Mesendoderm (in vitro differentiated cells): ENCODE measurements around the gene RPS6KB2.
A peak's percentile ranks its signal among the peaks of the same experiment; 100 is the strongest.

ENCODE experiments used
- DNase-seq: peaks from one replicate; pipeline ENCODE4 v3.0.0; 2013
- H2AK5ac ChIP-seq: 2 replicates; pipeline ENCODE4 v1.6.1; 2013; ENCODE audit warnings: low read length, inconsistent platforms
- H2BK120ac ChIP-seq: 2 replicates; pipeline ENCODE4 v1.6.1; 2013; ENCODE audit warnings: low read depth, mild to moderate bottlenecking, low read length, moderate library complexity, mixed read lengths
- H2BK15ac ChIP-seq: replicated peaks from 2 replicates; pipeline ENCODE4 v1.6.1; 2013; ENCODE audit warnings: low read depth, mild to moderate bottlenecking, moderate library complexity
- H2BK5ac ChIP-seq: 2 replicates; pipeline ENCODE4 v1.6.1; 2013; ENCODE audit warnings: low read length, inconsistent platforms
- H3K18ac ChIP-seq: 2 replicates; pipeline ENCODE4 v1.6.1; 2013; ENCODE audit warnings: mild to moderate bottlenecking, low read length, mixed read lengths
- H3K23ac ChIP-seq: one replicate; pipeline ENCODE4 v1.6.1; 2013; ENCODE audit warnings: low read length
- H3K27ac ChIP-seq: 2 replicates; pipeline ENCODE4 v1.5.1; 2013; ENCODE audit warnings: low read depth, mild to moderate bottlenecking, inconsistent platforms, low read length, moderate library complexity
- H3K27me3 ChIP-seq: 2 replicates; pipeline ENCODE4 v1.6.1; 2013; ENCODE audit warnings: low read length, control low read depth, mild to moderate bottlenecking, inconsistent platforms; ENCODE audit not compliant: insufficient read depth, poor library complexity
- H3K36me3 ChIP-seq: 2 replicates; pipeline ENCODE4 v1.6.1; 2013; ENCODE audit warnings: low read length, inconsistent platforms; ENCODE audit not compliant: control insufficient read depth, insufficient read depth
- H3K4ac ChIP-seq: one replicate; pipeline ENCODE4 v1.6.1; 2013; ENCODE audit warnings: low read depth, mild to moderate bottlenecking, low read length, moderate library complexity
- H3K4me1 ChIP-seq: 2 replicates; pipeline ENCODE4 v1.6.1; 2013; ENCODE audit warnings: low read depth, low read length, inconsistent platforms; ENCODE audit not compliant: control insufficient read depth
- H3K4me2 ChIP-seq: 2 replicates; pipeline ENCODE4 v1.6.1; 2013; ENCODE audit warnings: low read length
- H3K4me3 ChIP-seq: 2 replicates; pipeline ENCODE4 v1.5.1; 2013; ENCODE audit warnings: mild to moderate bottlenecking, low read length
- H3K56ac ChIP-seq: one replicate; pipeline ENCODE4 v1.6.1; 2013; ENCODE audit warnings: low read length
- H3K79me1 ChIP-seq: 2 replicates; pipeline ENCODE4 v1.6.1; 2013; ENCODE audit warnings: low read length, inconsistent platforms
- H3K79me2 ChIP-seq: 2 replicates; pipeline ENCODE4 v1.6.1; 2013; ENCODE audit warnings: mild to moderate bottlenecking, low read length; ENCODE audit not compliant: control insufficient read depth, insufficient read depth
- H3K9ac ChIP-seq: 2 replicates; pipeline ENCODE4 v1.6.1; 2013; ENCODE audit warnings: low read length, inconsistent platforms
- H4K5ac ChIP-seq: one replicate; pipeline ENCODE4 v1.6.1; 2013; ENCODE audit warnings: low read length
- H4K8ac ChIP-seq: one replicate; pipeline ENCODE4 v1.6.1; 2013; ENCODE audit warnings: low read depth, mild to moderate bottlenecking, control low read depth, low read length, moderate library complexity
- WGBS: extraction: QIAGEN DNeasy Blood & Tissue Kit; methylation state at CpG from one replicate; pipeline ENCODE4 v1.1.7; 2013; ENCODE audit warnings: low lambda C conversion rate, missing lambda C conversion rate; ENCODE audit not compliant: insufficient coverage; ENCODE audit errors: extremely low coverage; 5-methylcytosine and 5-hydroxymethylcytosine counted together

Gene RPS6KB2

GRCh38 chr11:67440229-67441097 lies 12.2 kb downstream of the RPS6KB2 start:
- Histone ChIP-seq H3K4me1 (peaks cover 2% of the 10 kb centered on the region), H2BK5ac (no peak overlapping the region), H3K79me2 (no peaks in the 10 kb centered on the region), H4K5ac (no peak overlapping the region), H2AK5ac (no peak overlapping the region), H3K18ac (no peak overlapping the region), H3K79me1 (no peaks in the 10 kb centered on the region), H3K4me2 (no peak overlapping the region), H3K9ac (no peak overlapping the region), H3K27ac (no peak overlapping the region), H4K8ac (no peak overlapping the region), H2BK120ac (no peak overlapping the region), H3K23ac (no peak overlapping the region), H3K4me3 (no peak overlapping the region), H3K27me3 (no peaks in the 10 kb centered on the region), H3K4ac (no peak overlapping the region), H2BK15ac (no peak overlapping the region), H3K36me3 (no peaks in the 10 kb centered on the region), H3K56ac (no peak overlapping the region)
- no CpG with 5 or more reads among the region's 17 CpGs for WGBS
- no peak for DNase-seq

DNA sequence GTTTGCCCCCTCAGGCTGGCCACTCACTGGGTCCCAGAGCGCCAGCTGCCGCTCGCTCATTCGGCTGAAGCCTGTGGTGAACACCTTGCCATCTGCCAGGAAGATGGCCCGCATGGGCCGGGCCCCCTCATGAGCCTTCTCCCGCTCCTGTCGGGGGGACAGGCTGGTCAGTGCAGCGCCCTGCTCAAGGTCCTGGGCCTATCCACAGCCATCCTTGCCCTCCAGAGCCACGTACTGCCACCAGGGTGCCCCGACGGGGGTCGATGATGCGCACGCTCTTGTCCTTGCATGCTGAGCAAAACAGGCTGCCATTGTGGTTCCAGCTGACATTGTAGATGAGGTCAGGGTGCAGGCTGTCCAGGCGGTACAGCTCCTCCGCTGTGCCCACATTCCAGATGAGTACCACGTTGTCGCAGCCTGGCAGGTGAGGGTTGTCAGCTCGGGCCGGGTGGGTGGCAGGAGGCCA lies 12.8 kb downstream of the RPS6KB2 start:
- Histone ChIP-seq H3K56ac (no peak overlapping the region), H3K4ac (no peak overlapping the region), H3K79me1 (no peaks in the 10 kb centered on the region), H3K18ac (no peak overlapping the region), H3K23ac (no peak overlapping the region), H2BK5ac (no peak overlapping the region), H3K79me2 (no peaks in the 10 kb centered on the region), H3K4me3 (no peak overlapping the region), H2AK5ac (no peak overlapping the region), H3K9ac (no peak overlapping the region), H4K8ac (no peak overlapping the region), H3K4me1 (peaks cover 2% of the 10 kb centered on the region), H2BK15ac (no peak overlapping the region), H3K36me3 (no peaks in the 10 kb centered on the region), H2BK120ac (no peak overlapping the region), H3K27me3 (no peaks in the 10 kb centered on the region), H3K4me2 (no peak overlapping the region), H4K5ac (no peak overlapping the region), H3K27ac (no peak overlapping the region)
- no CpG with 5 or more reads among the region's 21 CpGs for WGBS
- no peak for DNase-seq

DNA sequence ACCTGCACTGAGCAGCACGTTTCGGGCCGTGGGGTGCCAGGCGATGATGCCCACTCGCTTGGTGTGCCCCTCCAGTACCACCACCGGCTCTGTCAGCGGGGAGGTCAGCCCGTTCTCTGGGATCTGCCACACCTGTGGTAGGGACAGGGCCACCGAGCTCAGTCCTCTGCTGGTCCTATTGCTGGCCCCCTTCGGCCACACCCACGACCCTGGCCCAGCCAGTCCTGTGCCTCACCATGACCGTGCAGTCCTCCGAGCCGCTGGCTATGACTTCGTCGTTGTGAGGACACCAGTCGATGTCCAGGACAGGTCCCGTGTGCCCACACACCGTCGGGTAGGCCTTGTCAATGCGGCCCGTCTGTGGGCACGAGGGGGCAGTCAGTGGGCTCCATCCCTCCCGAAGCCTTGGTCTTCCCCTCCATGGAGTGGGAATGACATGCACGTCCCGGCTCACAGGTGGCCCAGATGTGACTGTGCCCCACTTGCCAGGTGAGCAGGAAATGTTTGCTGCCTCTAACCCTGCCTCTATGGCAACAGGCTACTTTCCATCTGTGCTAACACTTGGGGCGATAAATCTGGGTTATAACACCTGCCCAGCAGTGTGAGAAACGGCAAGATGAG lies 13.5 kb downstream of the RPS6KB2 start:
- Histone ChIP-seq H3K4ac (no peak overlapping the region), H3K18ac (no peak overlapping the region), H3K23ac (no peak overlapping the region), H3K4me1 (no peaks in the 10 kb centered on the region), H3K36me3 (no peaks in the 10 kb centered on the region), H4K5ac (no peak overlapping the region), H2AK5ac (no peak overlapping the region), H3K27me3 (no peaks in the 10 kb centered on the region), H2BK15ac (no peak overlapping the region), H2BK5ac (no peak overlapping the region), H3K79me1 (no peaks in the 10 kb centered on the region), H3K56ac (no peak overlapping the region), H2BK120ac (no peak overlapping the region), H3K27ac (no peak overlapping the region), H4K8ac (no peak overlapping the region), H3K79me2 (no peaks in the 10 kb centered on the region), H3K9ac (no peak overlapping the region), H3K4me2 (no peak overlapping the region), H3K4me3 (no peak overlapping the region)
- no peak for DNase-seq
- no CpG with 5 or more reads among the region's 28 CpGs for WGBS

DNA sequence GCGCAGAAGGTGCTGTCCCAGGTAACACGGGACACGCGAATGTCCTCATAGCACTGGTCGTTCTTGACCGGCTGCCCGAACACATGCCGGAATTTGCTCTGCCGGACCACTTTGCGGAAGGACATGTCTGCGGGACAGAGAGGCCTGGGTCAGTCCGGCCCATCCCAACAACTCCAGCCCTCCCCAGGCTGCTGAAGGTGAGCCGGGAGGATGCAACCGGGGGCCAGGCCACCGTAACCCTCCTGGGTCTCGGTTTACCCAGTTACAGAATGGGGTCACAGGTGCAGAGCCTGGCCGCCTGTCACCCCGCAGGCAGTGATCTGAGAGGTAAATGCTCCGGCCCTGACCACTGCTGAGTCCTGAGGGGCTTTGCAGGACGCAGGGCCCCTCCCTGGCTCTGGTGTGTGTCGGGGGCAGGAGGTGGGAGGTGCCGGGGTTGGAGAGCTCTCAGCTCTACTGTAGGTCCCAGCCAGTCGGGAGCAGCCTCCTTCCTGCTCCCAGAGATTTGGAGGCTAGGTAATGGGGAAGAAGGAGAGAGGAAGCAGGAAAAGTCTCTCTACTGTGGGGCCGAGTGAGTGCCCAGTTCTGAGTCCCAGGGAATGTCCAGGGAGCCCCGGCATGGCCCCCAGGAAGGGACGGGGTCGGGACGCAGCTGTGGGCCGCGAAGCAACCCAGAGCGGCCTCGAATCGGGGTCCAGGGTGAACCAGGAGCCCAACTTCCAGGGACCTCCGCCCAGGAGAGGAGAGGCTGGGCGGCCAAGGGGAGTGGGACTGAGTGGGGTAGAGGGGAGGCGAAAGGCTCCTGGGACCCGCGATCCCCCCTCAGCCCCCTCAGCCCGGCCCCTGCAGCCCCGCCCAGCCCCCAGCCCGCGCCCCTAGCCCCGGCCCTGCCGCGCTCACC lies 14.5 kb downstream of the RPS6KB2 start:
- Histone ChIP-seq H3K27me3 (no peaks in the 10 kb centered on the region), H2AK5ac (no peak overlapping the region), H4K5ac (no peak overlapping the region), H3K23ac (peak overlapping the region; percentile 7), H3K4me2 (peak overlapping the region; percentile 22), H3K27ac (no peak overlapping the region), H3K4me1 (no peaks in the 10 kb centered on the region), H3K4ac (peak overlapping the region; percentile 76), H3K79me1 (no peaks in the 10 kb centered on the region), H4K8ac (no peak overlapping the region), H3K4me3 (peak overlapping the region; percentile 79), H3K79me2 (no peaks in the 10 kb centered on the region), H2BK5ac (no peak overlapping the region), H3K18ac (peak overlapping the region; percentile 61), H3K56ac (peak overlapping the region; percentile 91), H3K9ac (peak overlapping the region; percentile 94), H3K36me3 (no peaks in the 10 kb centered on the region), H2BK15ac (no peak overlapping the region), H2BK120ac (no peak overlapping the region)
- peak; percentile 24 for DNase-seq
- WGBS, result no CpG with 5 or more reads among the region's 45 CpGs

DNA sequence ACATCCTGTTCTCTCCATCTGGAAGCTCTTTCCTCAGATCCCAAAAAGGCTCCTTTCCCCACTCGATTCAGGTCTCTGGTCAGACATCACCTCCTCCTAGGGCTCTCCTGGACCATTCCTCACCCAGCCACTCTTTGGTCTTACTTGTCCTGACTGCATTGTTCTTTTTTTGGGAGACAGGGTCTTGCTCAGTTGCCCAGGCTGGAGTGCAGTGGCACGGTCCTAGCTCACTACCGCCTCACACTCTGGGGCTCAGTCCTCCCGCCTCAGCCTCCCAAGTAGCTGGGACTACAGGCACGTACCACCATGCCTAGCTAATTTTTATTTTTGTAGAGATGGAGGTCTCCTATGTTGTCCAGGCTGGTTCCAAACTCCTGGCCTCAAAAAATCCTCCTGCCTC lies 17.2 kb downstream of the RPS6KB2 start:
- no peak overlapping the region for H3K18ac ChIP-seq
- H4K5ac ChIP-seq, result no peak overlapping the region

More for the DNA sequence above, 17.2 kb downstream of the RPS6KB2 start:
- Histone ChIP-seq H3K4me3 (no peak overlapping the region), H2BK15ac (no peak overlapping the region), H3K27me3 (no peaks in the 10 kb centered on the region), H3K9ac (no peak overlapping the region), H4K8ac (no peak overlapping the region), H3K4ac (no peak overlapping the region), H3K79me1 (no peaks in the 10 kb centered on the region), H3K79me2 (no peaks in the 10 kb centered on the region), H2BK5ac (no peak overlapping the region), H3K23ac (no peak overlapping the region), H3K36me3 (no peaks in the 10 kb centered on the region), H2BK120ac (no peak overlapping the region), H3K27ac (no peak overlapping the region), H2AK5ac (no peak overlapping the region), H3K4me1 (no peaks in the 10 kb centered on the region), H3K56ac (no peak overlapping the region), H3K4me2 (no peak overlapping the region)
- DNase-seq, result no peak
- WGBS, result no CpG with 5 or more reads among the region's 5 CpGs
